Measurements from ENCODE around the gene VWA5B2.

DNA sequence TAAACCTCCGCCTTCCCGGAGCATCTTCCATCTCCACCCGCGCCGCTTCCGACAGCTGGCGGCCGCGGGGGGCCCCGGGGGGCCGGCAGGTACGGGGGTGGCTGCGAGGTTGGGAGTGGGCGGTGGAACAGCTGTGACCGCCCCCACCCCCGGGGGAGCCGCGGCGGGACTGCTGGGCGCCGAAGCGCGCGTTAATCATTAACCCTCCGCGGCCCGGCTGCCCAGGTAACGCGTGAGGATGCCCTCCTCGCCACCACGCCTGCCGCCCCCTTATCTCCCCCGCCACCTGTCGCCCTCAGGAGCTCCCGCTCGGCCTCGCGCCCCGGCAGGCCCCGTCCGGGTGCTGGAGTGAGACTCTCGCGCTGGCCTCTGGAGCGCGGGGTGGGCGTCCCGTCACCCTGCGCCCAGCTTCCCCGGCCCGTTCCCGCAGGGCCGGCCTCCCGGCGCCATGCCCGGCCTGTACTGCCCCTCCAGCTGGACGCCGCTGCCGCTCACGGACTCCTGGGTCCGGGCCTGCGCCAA, 757 bp downstream of the VWA5B2 start:
- TF ChIP-seq, protein P1, sequence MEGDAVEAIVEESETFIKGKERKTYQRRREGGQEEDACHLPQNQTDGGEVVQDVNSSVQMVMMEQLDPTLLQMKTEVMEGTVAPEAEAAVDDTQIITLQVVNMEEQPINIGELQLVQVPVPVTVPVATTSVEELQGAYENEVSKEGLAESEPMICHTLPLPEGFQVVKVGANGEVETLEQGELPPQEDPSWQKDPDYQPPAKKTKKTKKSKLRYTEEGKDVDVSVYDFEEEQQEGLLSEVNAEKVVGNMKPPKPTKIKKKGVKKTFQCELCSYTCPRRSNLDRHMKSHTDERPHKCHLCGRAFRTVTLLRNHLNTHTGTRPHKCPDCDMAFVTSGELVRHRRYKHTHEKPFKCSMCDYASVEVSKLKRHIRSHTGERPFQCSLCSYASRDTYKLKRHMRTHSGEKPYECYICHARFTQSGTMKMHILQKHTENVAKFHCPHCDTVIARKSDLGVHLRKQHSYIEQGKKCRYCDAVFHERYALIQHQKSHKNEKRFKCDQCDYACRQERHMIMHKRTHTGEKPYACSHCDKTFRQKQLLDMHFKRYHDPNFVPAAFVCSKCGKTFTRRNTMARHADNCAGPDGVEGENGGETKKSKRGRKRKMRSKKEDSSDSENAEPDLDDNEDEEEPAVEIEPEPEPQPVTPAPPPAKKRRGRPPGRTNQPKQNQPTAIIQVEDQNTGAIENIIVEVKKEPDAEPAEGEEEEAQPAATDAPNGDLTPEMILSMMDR (IDR thresholded peaks at IDR 0.05), result no peak
- no peak for TF ChIP-seq POLR2A (IDR thresholded peaks at IDR 0.05)
